ENCODE data around the gene CEP97. TPM values are rescaled to one million over a fixed set of nuclear protein-coding genes. Genes with fewer than 3 reads are reported as not detected.

The CEP97 gene
- total and polyA plus RNA-seq, 2 experiments from 2014 or later, result 5.0 to 19.0 TPM

DNA sequence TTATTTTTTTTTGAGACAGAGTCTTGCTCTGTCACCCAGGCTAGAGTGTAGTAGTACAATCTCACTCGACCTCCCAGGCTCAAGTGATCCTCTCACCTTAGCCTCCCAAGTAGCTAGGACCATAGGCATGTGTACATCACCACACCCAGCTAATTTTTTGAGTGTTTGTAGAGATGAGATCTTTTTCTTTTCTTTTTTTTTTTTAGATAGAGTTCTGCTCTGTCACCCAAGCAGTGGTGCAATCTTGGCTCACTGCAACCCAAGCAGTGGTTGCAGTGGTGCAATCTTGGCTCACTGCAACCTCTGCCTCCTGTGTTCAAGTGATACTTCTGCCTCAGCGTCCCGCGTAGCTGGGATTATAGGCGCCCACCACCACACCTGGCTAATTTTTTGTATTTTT is 5.2 kb downstream of the CEP97 start:
- H3K36me3 Mint-ChIP-seq (ENCODE audit: low read depth), result peaks cover 55% of the 10 kb centered on the region
- Histone ChIP-seq H3K4me1 (ENCODE audit: insufficient read depth) (no peaks in the 10 kb centered on the region), H3K79me2 (replicated peaks; ENCODE audit: insufficient read depth) (peaks cover 6% of the 10 kb centered on the region; the same call in 1 of the 2 replicates)

More for the DNA sequence above, 5.2 kb downstream of the CEP97 start:
- Mint-ChIP-seq H3K4me1 (no peaks in the 10 kb centered on the region), H3K27me3 (ENCODE audit: insufficient read depth, low read depth, poor library complexity) (peaks cover under 1% of the 10 kb centered on the region), H3K27ac (no peak overlapping the region), H3K4me3 (no peak overlapping the region), H3K9me3 (no peaks in the 10 kb centered on the region)
- no peak overlapping the region for H3K27ac ChIP-seq (ENCODE audit: low read depth)
- no peak overlapping the region for H3K4me3 ChIP-seq
- TF ChIP-seq, protein P1, sequence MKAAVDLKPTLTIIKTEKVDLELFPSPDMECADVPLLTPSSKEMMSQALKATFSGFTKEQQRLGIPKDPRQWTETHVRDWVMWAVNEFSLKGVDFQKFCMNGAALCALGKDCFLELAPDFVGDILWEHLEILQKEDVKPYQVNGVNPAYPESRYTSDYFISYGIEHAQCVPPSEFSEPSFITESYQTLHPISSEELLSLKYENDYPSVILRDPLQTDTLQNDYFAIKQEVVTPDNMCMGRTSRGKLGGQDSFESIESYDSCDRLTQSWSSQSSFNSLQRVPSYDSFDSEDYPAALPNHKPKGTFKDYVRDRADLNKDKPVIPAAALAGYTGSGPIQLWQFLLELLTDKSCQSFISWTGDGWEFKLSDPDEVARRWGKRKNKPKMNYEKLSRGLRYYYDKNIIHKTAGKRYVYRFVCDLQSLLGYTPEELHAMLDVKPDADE (IDR thresholded peaks at IDR 0.05), result no peak
- TF ChIP-seq EZH2phosphoT487 (IDR thresholded peaks at IDR 0.05; ENCODE audit: unreplicated experiment), result no peak
- TF ChIP-seq ZNF114 (CRISPR knock-in tag; IDR thresholded peaks at IDR 0.05), result no peak
- TF ChIP-seq, protein P2, sequence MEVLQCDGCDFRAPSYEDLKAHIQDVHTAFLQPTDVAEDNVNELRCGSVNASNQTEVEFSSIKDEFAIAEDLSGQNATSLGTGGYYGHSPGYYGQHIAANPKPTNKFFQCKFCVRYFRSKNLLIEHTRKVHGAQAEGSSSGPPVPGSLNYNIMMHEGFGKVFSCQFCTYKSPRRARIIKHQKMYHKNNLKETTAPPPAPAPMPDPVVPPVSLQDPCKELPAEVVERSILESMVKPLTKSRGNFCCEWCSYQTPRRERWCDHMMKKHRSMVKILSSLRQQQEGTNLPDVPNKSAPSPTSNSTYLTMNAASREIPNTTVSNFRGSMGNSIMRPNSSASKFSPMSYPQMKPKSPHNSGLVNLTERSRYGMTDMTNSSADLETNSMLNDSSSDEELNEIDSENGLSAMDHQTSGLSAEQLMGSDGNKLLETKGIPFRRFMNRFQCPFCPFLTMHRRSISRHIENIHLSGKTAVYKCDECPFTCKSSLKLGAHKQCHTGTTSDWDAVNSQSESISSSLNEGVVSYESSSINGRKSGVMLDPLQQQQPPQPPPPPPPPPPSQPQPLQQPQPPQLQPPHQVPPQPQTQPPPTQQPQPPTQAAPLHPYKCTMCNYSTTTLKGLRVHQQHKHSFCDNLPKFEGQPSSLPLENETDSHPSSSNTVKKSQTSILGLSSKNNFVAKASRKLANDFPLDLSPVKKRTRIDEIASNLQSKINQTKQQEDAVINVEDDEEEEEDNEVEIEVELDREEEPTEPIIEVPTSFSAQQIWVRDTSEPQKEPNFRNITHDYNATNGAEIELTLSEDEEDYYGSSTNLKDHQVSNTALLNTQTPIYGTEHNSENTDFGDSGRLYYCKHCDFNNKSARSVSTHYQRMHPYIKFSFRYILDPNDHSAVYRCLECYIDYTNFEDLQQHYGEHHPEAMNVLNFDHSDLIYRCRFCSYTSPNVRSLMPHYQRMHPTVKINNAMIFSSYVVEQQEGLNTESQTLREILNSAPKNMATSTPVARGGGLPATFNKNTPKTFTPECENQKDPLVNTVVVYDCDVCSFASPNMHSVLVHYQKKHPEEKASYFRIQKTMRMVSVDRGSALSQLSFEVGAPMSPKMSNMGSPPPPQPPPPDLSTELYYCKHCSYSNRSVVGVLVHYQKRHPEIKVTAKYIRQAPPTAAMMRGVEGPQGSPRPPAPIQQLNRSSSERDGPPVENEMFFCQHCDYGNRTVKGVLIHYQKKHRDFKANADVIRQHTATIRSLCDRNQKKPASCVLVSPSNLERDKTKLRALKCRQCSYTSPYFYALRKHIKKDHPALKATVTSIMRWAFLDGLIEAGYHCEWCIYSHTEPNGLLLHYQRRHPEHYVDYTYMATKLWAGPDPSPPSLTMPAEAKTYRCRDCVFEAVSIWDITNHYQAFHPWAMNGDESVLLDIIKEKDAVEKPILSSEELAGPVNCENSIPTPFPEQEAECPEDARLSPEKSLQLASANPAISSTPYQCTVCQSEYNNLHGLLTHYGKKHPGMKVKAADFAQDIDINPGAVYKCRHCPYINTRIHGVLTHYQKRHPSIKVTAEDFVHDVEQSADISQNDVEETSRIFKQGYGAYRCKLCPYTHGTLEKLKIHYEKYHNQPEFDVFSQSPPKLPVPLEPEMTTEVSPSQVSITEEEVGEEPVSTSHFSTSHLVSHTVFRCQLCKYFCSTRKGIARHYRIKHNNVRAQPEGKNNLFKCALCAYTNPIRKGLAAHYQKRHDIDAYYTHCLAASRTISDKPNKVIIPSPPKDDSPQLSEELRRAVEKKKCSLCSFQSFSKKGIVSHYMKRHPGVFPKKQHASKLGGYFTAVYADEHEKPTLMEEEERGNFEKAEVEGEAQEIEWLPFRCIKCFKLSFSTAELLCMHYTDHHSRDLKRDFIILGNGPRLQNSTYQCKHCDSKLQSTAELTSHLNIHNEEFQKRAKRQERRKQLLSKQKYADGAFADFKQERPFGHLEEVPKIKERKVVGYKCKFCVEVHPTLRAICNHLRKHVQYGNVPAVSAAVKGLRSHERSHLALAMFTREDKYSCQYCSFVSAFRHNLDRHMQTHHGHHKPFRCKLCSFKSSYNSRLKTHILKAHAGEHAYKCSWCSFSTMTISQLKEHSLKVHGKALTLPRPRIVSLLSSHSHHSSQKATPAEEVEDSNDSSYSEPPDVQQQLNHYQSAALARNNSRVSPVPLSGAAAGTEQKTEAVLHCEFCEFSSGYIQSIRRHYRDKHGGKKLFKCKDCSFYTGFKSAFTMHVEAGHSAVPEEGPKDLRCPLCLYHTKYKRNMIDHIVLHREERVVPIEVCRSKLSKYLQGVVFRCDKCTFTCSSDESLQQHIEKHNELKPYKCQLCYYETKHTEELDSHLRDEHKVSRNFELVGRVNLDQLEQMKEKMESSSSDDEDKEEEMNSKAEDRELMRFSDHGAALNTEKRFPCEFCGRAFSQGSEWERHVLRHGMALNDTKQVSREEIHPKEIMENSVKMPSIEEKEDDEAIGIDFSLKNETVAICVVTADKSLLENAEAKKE (CRISPR knock-in tag; IDR thresholded peaks at IDR 0.05), result no peak
- TF ChIP-seq STAT1 (IDR thresholded peaks at IDR 0.05; ENCODE audit: unreplicated experiment), result no peak
- TF ChIP-seq, protein P3, sequence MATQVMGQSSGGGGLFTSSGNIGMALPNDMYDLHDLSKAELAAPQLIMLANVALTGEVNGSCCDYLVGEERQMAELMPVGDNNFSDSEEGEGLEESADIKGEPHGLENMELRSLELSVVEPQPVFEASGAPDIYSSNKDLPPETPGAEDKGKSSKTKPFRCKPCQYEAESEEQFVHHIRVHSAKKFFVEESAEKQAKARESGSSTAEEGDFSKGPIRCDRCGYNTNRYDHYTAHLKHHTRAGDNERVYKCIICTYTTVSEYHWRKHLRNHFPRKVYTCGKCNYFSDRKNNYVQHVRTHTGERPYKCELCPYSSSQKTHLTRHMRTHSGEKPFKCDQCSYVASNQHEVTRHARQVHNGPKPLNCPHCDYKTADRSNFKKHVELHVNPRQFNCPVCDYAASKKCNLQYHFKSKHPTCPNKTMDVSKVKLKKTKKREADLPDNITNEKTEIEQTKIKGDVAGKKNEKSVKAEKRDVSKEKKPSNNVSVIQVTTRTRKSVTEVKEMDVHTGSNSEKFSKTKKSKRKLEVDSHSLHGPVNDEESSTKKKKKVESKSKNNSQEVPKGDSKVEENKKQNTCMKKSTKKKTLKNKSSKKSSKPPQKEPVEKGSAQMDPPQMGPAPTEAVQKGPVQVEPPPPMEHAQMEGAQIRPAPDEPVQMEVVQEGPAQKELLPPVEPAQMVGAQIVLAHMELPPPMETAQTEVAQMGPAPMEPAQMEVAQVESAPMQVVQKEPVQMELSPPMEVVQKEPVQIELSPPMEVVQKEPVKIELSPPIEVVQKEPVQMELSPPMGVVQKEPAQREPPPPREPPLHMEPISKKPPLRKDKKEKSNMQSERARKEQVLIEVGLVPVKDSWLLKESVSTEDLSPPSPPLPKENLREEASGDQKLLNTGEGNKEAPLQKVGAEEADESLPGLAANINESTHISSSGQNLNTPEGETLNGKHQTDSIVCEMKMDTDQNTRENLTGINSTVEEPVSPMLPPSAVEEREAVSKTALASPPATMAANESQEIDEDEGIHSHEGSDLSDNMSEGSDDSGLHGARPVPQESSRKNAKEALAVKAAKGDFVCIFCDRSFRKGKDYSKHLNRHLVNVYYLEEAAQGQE (IDR thresholded peaks at IDR 0.05; ENCODE audit: unreplicated experiment), result no peak
- TF ChIP-seq CREB1 (CRISPR knock-in tag; IDR thresholded peaks at IDR 0.05; ENCODE audit: low read depth), result no peak
- no peak for TF ChIP-seq NANOG (IDR thresholded peaks at IDR 0.05; ENCODE audit: borderline replicate concordance)
- TF ChIP-seq, protein P4, sequence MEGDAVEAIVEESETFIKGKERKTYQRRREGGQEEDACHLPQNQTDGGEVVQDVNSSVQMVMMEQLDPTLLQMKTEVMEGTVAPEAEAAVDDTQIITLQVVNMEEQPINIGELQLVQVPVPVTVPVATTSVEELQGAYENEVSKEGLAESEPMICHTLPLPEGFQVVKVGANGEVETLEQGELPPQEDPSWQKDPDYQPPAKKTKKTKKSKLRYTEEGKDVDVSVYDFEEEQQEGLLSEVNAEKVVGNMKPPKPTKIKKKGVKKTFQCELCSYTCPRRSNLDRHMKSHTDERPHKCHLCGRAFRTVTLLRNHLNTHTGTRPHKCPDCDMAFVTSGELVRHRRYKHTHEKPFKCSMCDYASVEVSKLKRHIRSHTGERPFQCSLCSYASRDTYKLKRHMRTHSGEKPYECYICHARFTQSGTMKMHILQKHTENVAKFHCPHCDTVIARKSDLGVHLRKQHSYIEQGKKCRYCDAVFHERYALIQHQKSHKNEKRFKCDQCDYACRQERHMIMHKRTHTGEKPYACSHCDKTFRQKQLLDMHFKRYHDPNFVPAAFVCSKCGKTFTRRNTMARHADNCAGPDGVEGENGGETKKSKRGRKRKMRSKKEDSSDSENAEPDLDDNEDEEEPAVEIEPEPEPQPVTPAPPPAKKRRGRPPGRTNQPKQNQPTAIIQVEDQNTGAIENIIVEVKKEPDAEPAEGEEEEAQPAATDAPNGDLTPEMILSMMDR (conservative IDR thresholded peaks at IDR 0.05; ENCODE audit: low read depth in 2 of 2), result no peak
- H3K9me2 ChIP-seq (ENCODE audit: insufficient read depth), result no peaks in the 10 kb centered on the region
- H3K36me3 ChIP-seq (ENCODE audit: insufficient read depth), result peaks cover 36% of the 10 kb centered on the region
- H3F3A ChIP-seq (replicated peaks; ENCODE audit: low read depth), result no peaks in the 10 kb centered on the region
- no peaks in the 10 kb centered on the region; the same call in 1 of the 2 replicates for H4K20me1 ChIP-seq (replicated peaks; ENCODE audit: insufficient read depth)
- H2AFZ ChIP-seq, result no peak overlapping the region
- no peak overlapping the region for H3K4me2 ChIP-seq
- DNase-seq (ENCODE audit: low spot score), result no peak
- ATAC-seq, result no peak
- no peaks in the 10 kb centered on the region for H3K27me3 ChIP-seq (ENCODE audit: insufficient read depth)
